GM19099 (cell line): Measurements from ENCODE around the gene TPRA1.

Experiments used
- POLR2A ChIP-seq: IDR thresholded peaks from 3 replicates; pipeline ENCODE4 v1.6.1; 2011; ENCODE audit warnings: low read depth; ENCODE audit not compliant: insufficient read length; ENCODE audit errors: extremely low read depth

Gene TPRA1

GRCh38 chr3:127624063-127624462, 33.5 kb upstream of the TPRA1 start:
- no peak for TF ChIP-seq POLR2A

GRCh38 chr3:127622772-127623576, 32.4 kb upstream of the TPRA1 start:
- no peak for TF ChIP-seq POLR2A

- no peak for TF ChIP-seq POLR2A
Measured at GRCh38 chr3:127622031-127622430, 31.5 kb upstream of the TPRA1 start.

DNA sequence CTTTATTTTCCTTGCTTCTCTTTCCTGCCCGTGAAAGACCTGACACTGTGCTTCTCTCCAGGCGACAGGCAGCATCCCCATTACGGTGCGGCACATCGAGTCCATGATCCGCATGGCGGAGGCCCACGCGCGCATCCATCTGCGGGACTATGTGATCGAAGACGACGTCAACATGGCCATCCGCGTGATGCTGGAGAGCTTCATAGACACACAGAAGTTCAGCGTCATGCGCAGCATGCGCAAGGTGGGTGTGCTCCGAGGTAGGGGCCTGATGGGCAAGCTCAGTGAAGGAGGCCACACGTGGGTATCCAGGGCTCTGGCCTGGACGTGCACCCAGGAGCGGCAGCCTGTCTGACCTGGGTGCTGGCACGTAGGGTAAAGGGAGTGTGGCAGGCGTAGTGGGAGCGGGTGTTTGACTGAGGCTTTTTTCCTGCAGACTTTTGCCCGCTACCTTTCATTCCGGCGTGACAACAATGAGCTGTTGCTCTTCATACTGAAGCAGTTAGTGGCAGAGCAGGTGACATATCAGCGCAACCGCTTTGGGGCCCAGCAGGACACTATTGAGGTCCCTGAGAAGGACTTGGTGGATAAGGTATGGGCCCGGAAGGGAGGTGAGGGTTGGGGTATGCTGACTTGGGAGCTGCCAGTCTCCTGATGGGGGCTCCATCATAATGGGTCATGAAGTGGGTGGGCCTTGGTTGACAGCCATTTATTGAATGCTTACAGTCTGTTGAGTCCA, 30.3 kb upstream of the TPRA1 start:
- no peak for TF ChIP-seq POLR2A

DNA sequence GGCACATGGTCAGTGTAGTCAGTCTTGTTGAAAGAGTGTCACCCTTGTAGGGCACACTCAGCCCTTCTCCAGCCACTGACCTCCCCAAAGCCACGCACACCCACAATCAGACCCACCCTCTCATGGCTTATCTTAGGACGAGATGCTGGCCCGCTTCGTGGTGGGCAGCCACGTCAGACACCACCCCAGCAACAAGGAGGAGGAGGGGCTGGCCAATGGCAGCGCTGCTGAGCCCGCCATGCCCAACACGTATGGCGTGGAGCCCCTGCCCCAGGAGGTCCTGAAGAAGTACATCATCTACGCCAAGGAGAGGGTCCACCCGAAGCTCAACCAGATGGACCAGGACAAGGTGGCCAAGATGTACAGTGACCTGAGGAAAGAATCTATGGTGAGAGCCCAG, 28.4 kb upstream of the TPRA1 start:
- no peak for TF ChIP-seq POLR2A

- no peak for TF ChIP-seq POLR2A
Measured at GRCh38 chr3:127616836-127617605, 26.5 kb upstream of the TPRA1 start.

- TF ChIP-seq POLR2A: no peak
Measured at GRCh38 chr3:127615631-127616305, 25.2 kb upstream of the TPRA1 start.

- TF ChIP-seq POLR2A: no peak
Measured at GRCh38 chr3:127614928-127615589, 24.5 kb upstream of the TPRA1 start.

DNA sequence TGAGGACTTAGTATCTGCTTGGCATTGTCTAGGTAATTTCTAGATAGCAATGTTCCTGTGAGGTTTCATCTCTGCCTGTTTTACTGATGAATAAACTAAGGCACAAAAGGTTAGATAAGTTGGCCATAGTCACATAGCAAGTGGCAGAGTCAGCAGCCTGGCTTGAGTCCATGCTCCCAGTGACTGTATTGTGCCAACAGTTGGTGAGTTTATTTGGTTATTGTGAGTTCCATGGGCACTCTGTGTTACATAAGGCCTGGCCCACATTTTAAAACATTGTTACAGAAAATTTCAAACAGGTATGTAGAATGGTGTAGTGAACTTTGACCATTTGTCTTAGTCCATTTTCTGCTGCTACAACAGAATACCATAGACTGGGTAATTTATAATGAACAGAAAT, 22.9 kb upstream of the TPRA1 start:
- no peak for TF ChIP-seq POLR2A

DNA sequence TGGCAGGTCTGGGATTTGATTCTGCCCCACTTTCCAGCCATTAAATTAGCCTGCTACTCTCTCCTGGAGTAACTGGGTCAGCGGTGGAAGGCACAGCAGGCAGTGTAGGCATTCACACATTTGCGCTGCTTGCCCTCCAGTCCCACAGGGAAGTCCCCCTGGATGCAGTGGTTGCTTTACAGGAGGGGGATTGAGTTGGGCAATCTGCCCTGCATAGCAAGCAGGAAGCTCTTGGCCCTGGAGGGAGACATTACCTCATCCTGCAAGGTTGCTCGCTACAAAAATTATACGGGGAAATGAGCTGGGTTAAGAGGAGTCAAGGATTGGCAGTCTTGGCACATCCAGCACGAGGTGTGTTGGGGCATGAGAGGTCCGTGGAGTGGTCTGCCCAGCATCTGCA, 22.4 kb upstream of the TPRA1 start:
- TF ChIP-seq POLR2A: no peak

GRCh38 chr3:127611251-127611650, 20.7 kb upstream of the TPRA1 start:
- no peak for TF ChIP-seq POLR2A

DNA sequence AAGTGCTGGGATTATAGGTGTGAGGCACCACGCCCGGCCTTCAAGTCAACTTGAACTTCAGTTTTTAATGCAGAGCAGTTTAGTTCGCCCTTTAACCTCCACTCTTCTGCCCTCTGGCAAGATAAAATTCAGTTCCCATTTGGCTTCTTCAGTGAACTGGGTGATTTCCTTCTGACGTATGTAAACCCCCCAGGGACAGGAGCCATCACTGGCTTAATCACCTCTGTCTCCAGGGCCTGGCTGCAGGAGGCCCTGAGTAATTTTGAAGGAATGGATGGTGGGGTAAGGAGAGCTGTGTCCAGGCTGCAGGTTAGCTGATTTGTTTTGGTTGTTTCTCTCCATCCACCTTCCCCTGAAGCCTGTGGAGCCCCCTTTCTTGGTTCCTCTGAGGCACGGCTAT, 19.6 kb upstream of the TPRA1 start:
- no peak for TF ChIP-seq POLR2A

GRCh38 chr3:127608362-127608718, 17.8 kb upstream of the TPRA1 start:
- TF ChIP-seq POLR2A: no peak

- no peak for TF ChIP-seq POLR2A
Measured at GRCh38 chr3:127607675-127608361, 17.3 kb upstream of the TPRA1 start.
